Memory B cell (primary cell): ENCODE results near the gene LY9.

Experiments
- ATAC-seq: fragments of 150-1000 bp; cut with Tn5 transposase; 2 replicates; pipeline ENCODE4 v1.10.0; 2021; ENCODE audit warnings: low read depth, mild to moderate bottlenecking, moderate library complexity
- DNase-seq, 2 donors: peaks; one replicate each; pipeline ENCODE4 v3.0.0; 2022; ENCODE audit warnings: low spot score in 2 of 2
- H3K27ac Mint-ChIP-seq: one replicate; pipeline ENCODE4 v1.8.0; 2022; ENCODE audit warnings: mild to moderate bottlenecking, moderate library complexity, mixed read lengths
- H3K27me3 Mint-ChIP-seq: one replicate; pipeline ENCODE4 v1.8.0; 2022; ENCODE audit warnings: mixed read lengths
- H3K36me3 Mint-ChIP-seq: one replicate; pipeline ENCODE4 v1.8.0; 2022; ENCODE audit warnings: mild to moderate bottlenecking, mixed read lengths
- H3K4me1 Mint-ChIP-seq: one replicate; pipeline ENCODE4 v1.8.0; 2022; ENCODE audit warnings: mixed read lengths
- H3K4me3 Mint-ChIP-seq: one replicate; pipeline ENCODE4 v1.8.0; 2022; ENCODE audit warnings: mild to moderate bottlenecking, moderate library complexity, mixed read lengths
- H3K9me3 Mint-ChIP-seq: one replicate; pipeline ENCODE4 v1.8.0; 2022; ENCODE audit warnings: mixed read lengths

LY9 gene

GRCh38 chr1:160795951-160796383 lies at the start of gene LY9:
Gene LY9 (plus strand): TSS chr1:160796174. CDS start chr1:160796188, 14 bp downstream.
- Mint-ChIP-seq H3K27me3 (no peaks in the 10 kb centered on the region), H3K36me3 (peaks cover 18% of the 10 kb centered on the region), H3K4me1 (peaks cover 48% of the 10 kb centered on the region), H3K4me3 (peak within 1 kb of the TSS; percentile 97), H3K9me3 (no peaks in the 10 kb centered on the region), H3K27ac (peak within 1 kb of the TSS; percentile 100)
- ATAC-seq (peak; percentile 85), DNase-seq (peak; percentile 67 to 85)

- H3K27ac Mint-ChIP-seq: no peak overlapping the region
- H3K27me3 Mint-ChIP-seq: no peaks in the 10 kb centered on the region
- H3K4me1 Mint-ChIP-seq: peaks cover 28% of the 10 kb centered on the region
- H3K36me3 Mint-ChIP-seq: peaks cover 7% of the 10 kb centered on the region
- ATAC-seq (no peak), DNase-seq (no peak)
- H3K9me3 Mint-ChIP-seq: no peaks in the 10 kb centered on the region
- no peak overlapping the region for H3K4me3 Mint-ChIP-seq
Observed at GRCh38 chr1:160746836-160747500, 49.0 kb upstream of the LY9 start.

GRCh38 chr1:160747717-160748116 lies 48.3 kb upstream of the LY9 start:
- Mint-ChIP-seq H3K27ac (no peak overlapping the region), H3K9me3 (no peaks in the 10 kb centered on the region), H3K4me3 (no peak overlapping the region), H3K36me3 (peaks cover 4% of the 10 kb centered on the region), H3K27me3 (no peaks in the 10 kb centered on the region), H3K4me1 (peaks cover 25% of the 10 kb centered on the region)
- ATAC-seq (no peak), DNase-seq (no peak)

GRCh38 chr1:160748181-160748877 lies 47.6 kb upstream of the LY9 start:
- Mint-ChIP-seq H3K36me3 (peaks cover 4% of the 10 kb centered on the region), H3K4me3 (no peak overlapping the region), H3K27ac (no peak overlapping the region), H3K4me1 (peaks cover 20% of the 10 kb centered on the region), H3K27me3 (no peaks in the 10 kb centered on the region), H3K9me3 (no peaks in the 10 kb centered on the region)
- ATAC-seq: no peak
- no peak for DNase-seq

GRCh38 chr1:160748878-160749269 lies 47.1 kb upstream of the LY9 start:
- ATAC-seq (no peak), DNase-seq (no peak)
- no peak overlapping the region for H3K4me3 Mint-ChIP-seq
- H3K4me1 Mint-ChIP-seq: peaks cover 16% of the 10 kb centered on the region
- H3K36me3 Mint-ChIP-seq: peaks cover 4% of the 10 kb centered on the region
- H3K27ac Mint-ChIP-seq: peak overlapping the region; percentile 37
- H3K9me3 Mint-ChIP-seq: no peaks in the 10 kb centered on the region
- no peaks in the 10 kb centered on the region for H3K27me3 Mint-ChIP-seq

- H3K27ac Mint-ChIP-seq: peak overlapping the region; percentile 47
- ATAC-seq (no peak), DNase-seq (no peak)
- peaks cover 8% of the 10 kb centered on the region for H3K4me1 Mint-ChIP-seq
- H3K27me3 Mint-ChIP-seq: no peaks in the 10 kb centered on the region
- no peaks in the 10 kb centered on the region for H3K9me3 Mint-ChIP-seq
- peaks cover 4% of the 10 kb centered on the region for H3K36me3 Mint-ChIP-seq
- no peak overlapping the region for H3K4me3 Mint-ChIP-seq
Observed at GRCh38 chr1:160750608-160751007, 45.4 kb upstream of the LY9 start.

- no peaks in the 10 kb centered on the region for H3K9me3 Mint-ChIP-seq
- H3K4me3 Mint-ChIP-seq: no peak overlapping the region
- H3K27ac Mint-ChIP-seq: peak overlapping the region; percentile 53
- no peak for DNase-seq
- no peak for ATAC-seq
- H3K4me1 Mint-ChIP-seq: peaks cover 8% of the 10 kb centered on the region
- no peaks in the 10 kb centered on the region for H3K27me3 Mint-ChIP-seq
- peaks cover 5% of the 10 kb centered on the region for H3K36me3 Mint-ChIP-seq
Observed at GRCh38 chr1:160752406-160752805, 43.6 kb upstream of the LY9 start.

GRCh38 chr1:160752924-160753323 lies 43.0 kb upstream of the LY9 start:
- no peak for DNase-seq
- Mint-ChIP-seq H3K27me3 (no peaks in the 10 kb centered on the region), H3K4me3 (no peak overlapping the region), H3K9me3 (no peaks in the 10 kb centered on the region), H3K4me1 (peaks cover 8% of the 10 kb centered on the region), H3K27ac (no peak overlapping the region), H3K36me3 (peaks cover 5% of the 10 kb centered on the region)
- ATAC-seq: no peak

GRCh38 chr1:160753594-160753993 lies 42.4 kb upstream of the LY9 start:
- ATAC-seq (no peak), DNase-seq (no peak)
- Mint-ChIP-seq H3K27ac (no peak overlapping the region), H3K36me3 (peaks cover 5% of the 10 kb centered on the region), H3K9me3 (no peaks in the 10 kb centered on the region), H3K4me3 (no peak overlapping the region), H3K4me1 (peaks cover 4% of the 10 kb centered on the region), H3K27me3 (no peaks in the 10 kb centered on the region)

GRCh38 chr1:160755461-160755860 lies 40.5 kb upstream of the LY9 start:
- Mint-ChIP-seq H3K9me3 (no peaks in the 10 kb centered on the region), H3K4me1 (no peaks in the 10 kb centered on the region), H3K27ac (no peak overlapping the region), H3K27me3 (no peaks in the 10 kb centered on the region), H3K4me3 (no peak overlapping the region), H3K36me3 (peaks cover 4% of the 10 kb centered on the region)
- ATAC-seq (no peak), DNase-seq (no peak)

GRCh38 chr1:160755911-160756848 lies 39.8 kb upstream of the LY9 start:
- Mint-ChIP-seq H3K36me3 (peaks cover 3% of the 10 kb centered on the region), H3K27me3 (no peaks in the 10 kb centered on the region), H3K9me3 (no peaks in the 10 kb centered on the region), H3K27ac (no peak overlapping the region), H3K4me1 (no peaks in the 10 kb centered on the region), H3K4me3 (no peak overlapping the region)
- ATAC-seq (no peak), DNase-seq (no peak)

GRCh38 chr1:160756849-160757201 lies 39.1 kb upstream of the LY9 start:
- Mint-ChIP-seq H3K4me1 (no peaks in the 10 kb centered on the region), H3K27me3 (no peaks in the 10 kb centered on the region), H3K27ac (no peak overlapping the region), H3K36me3 (peaks cover 3% of the 10 kb centered on the region), H3K9me3 (no peaks in the 10 kb centered on the region), H3K4me3 (no peak overlapping the region)
- ATAC-seq (no peak), DNase-seq (no peak)

- no peak for ATAC-seq
- no peak for DNase-seq
- no peak overlapping the region for H3K4me3 Mint-ChIP-seq
- H3K36me3 Mint-ChIP-seq: peaks cover 3% of the 10 kb centered on the region
- no peaks in the 10 kb centered on the region for H3K4me1 Mint-ChIP-seq
- no peaks in the 10 kb centered on the region for H3K27me3 Mint-ChIP-seq
- no peaks in the 10 kb centered on the region for H3K9me3 Mint-ChIP-seq
- no peak overlapping the region for H3K27ac Mint-ChIP-seq
Observed at GRCh38 chr1:160758521-160758920, 37.5 kb upstream of the LY9 start.

- H3K4me1 Mint-ChIP-seq: no peaks in the 10 kb centered on the region
- H3K36me3 Mint-ChIP-seq: peaks cover 3% of the 10 kb centered on the region
- H3K4me3 Mint-ChIP-seq: no peak overlapping the region
- H3K9me3 Mint-ChIP-seq: no peaks in the 10 kb centered on the region
- H3K27ac Mint-ChIP-seq: no peak overlapping the region
- ATAC-seq (no peak), DNase-seq (no peak)
- H3K27me3 Mint-ChIP-seq: no peaks in the 10 kb centered on the region
Observed at GRCh38 chr1:160759740-160760139, 36.2 kb upstream of the LY9 start.
